ENCODE results near the gene ZNF221.

Gene ZNF221

GRCh38 chr19:43957891-43958290 is 6.9 kb downstream of the ZNF221 start:
- DNase-seq (ENCODE audit: low read depth): no peak

GRCh38 chr19:43960411-43960810 is 9.4 kb downstream of the ZNF221 start:
- no peak for DNase-seq (ENCODE audit: low read depth)

GRCh38 chr19:43966079-43966694 is 15.2 kb downstream of the ZNF221 start:
- DNase-seq (ENCODE audit: low read depth): no peak

- DNase-seq (ENCODE audit: low read depth): no peak
Observed at GRCh38 chr19:43976732-43977131, 25.7 kb downstream of the ZNF221 start.

- DNase-seq (ENCODE audit: low read depth): no peak
Observed at GRCh38 chr19:43983544-43983911, 32.5 kb downstream of the ZNF221 start.

- peak; percentile 58 for DNase-seq (ENCODE audit: low read depth)
Observed at GRCh38 chr19:43983912-43984686, 33.1 kb downstream of the ZNF221 start, which contains the start of gene ZNF155. Gene ZNF155, plus strand, starts transcription at chr19:43984188. Its CDS starts 4,356 bp downstream, at chr19:43988544.

- no peak for DNase-seq (ENCODE audit: low read depth)
Observed at GRCh38 chr19:43984687-43985000, 33.6 kb downstream of the ZNF221 start.

GRCh38 chr19:43997631-43998290 is 46.7 kb downstream of the ZNF221 start:
- no peak for DNase-seq (ENCODE audit: low read depth)

GRCh38 chr19:44002212-44002565 is 51.2 kb downstream of the ZNF221 start:
- DNase-seq (ENCODE audit: low read depth): no peak

- peak; percentile 70 for DNase-seq (ENCODE audit: low read depth)
Observed at GRCh38 chr19:44002566-44003460, 51.8 kb downstream of the ZNF221 start, which contains the start of gene ZNF230. Gene ZNF230, plus strand, starts transcription at chr19:44002957. Its CDS starts 4,122 bp downstream, at chr19:44007079.

GRCh38 chr19:44003461-44004009 is 52.5 kb downstream of the ZNF221 start:
- no peak for DNase-seq (ENCODE audit: low read depth)

GRCh38 chr19:44005973-44006372 is 54.9 kb downstream of the ZNF221 start:
- no peak for DNase-seq (ENCODE audit: low read depth)

GRCh38 chr19:44007473-44007872 is 56.4 kb downstream of the ZNF221 start:
- DNase-seq (ENCODE audit: low read depth): no peak

- no peak for DNase-seq (ENCODE audit: low read depth)
Observed at GRCh38 chr19:44010468-44010867, 59.4 kb downstream of the ZNF221 start.
